CD8-positive, alpha-beta memory T cell (primary cell): ENCODE measurements around the gene MORF4L1. TPM values are rescaled to one million over a fixed set of nuclear protein-coding genes. Genes with fewer than 3 reads are reported as not detected.
A peak's percentile ranks its signal among the peaks of the same experiment; 100 is the strongest.
"Not testable (repeated sequence)": the region's sequence is repeated elsewhere in the genome, so short reads cannot be mapped to it uniquely, and the experiment has no call there.

Experiments
- CTCF ChIA-PET: fragments of 350-600 bp; sonication (Branson Sonifier 250); formaldehyde crosslinking; loops from one replicate; lab custom pipeline; 2021; ENCODE audit warnings: antibody characterized with exemption; lab: Charles Lee
- POLR2A ChIA-PET: fragments of 350-600 bp; sonication (Branson Sonifier 250); formaldehyde crosslinking; loops from one replicate; lab custom pipeline; 2021; ENCODE audit warnings: antibody characterized with exemption; lab: Charles Lee
- DNase-seq, 5 donors: peaks; one replicate each; pipeline versions ENCODE4 v3.0.0 to v3.0.0-alpha.2; 2020 to 2022; ENCODE audit warnings: mixed read lengths in 1 of 5
- H3K27ac ChIP-seq: one replicate; pipeline ENCODE4 v1.7.0; 2013; ENCODE audit warnings: low read depth, mild to moderate bottlenecking, low read length, moderate library complexity
- H3K27me3 ChIP-seq: 2 replicates; pipeline ENCODE4 v1.7.0; 2013; ENCODE audit warnings: low read length, mild to moderate bottlenecking; ENCODE audit not compliant: insufficient read depth, poor library complexity, severe bottlenecking
- H3K36me3 ChIP-seq: 2 replicates; pipeline ENCODE4 v1.7.0; 2013; ENCODE audit warnings: mild to moderate bottlenecking, low read length, moderate library complexity; ENCODE audit not compliant: insufficient read depth
- H3K4me1 ChIP-seq: 2 replicates; pipeline ENCODE4 v1.7.0; 2013; ENCODE audit warnings: mild to moderate bottlenecking, low read length, moderate library complexity; ENCODE audit not compliant: insufficient read depth
- H3K4me3 ChIP-seq: 2 replicates; pipeline ENCODE4 v1.7.0; 2013; ENCODE audit warnings: mild to moderate bottlenecking, low read length
- H3K9me3 ChIP-seq: 2 replicates; pipeline ENCODE4 v1.7.0; 2013; ENCODE audit warnings: mild to moderate bottlenecking, low read length
- H3K27ac Mint-ChIP-seq, 8 donors: one replicate each; pipeline ENCODE4 v1.8.0; 2020 to 2021; ENCODE audit warnings: mixed read lengths in 8 of 8, mild to moderate bottlenecking in 6 of 8, inconsistent platforms in 3 of 8, moderate library complexity in 3 of 8
- H3K27me3 Mint-ChIP-seq, 2 donors: one replicate each; pipeline ENCODE4 v1.8.0; 2020 to 2021; ENCODE audit warnings: mixed read lengths in 2 of 2, mild to moderate bottlenecking in 1 of 2, moderate library complexity in 1 of 2
- H3K36me3 Mint-ChIP-seq, 3 donors: one replicate each; pipeline ENCODE4 v1.8.0; 2020 to 2021; ENCODE audit warnings: mixed read lengths in 3 of 3, inconsistent platforms in 1 of 3, mild to moderate bottlenecking in 1 of 3
- H3K4me1 Mint-ChIP-seq, 3 donors: one replicate each; pipeline ENCODE4 v1.8.0; 2020 to 2021; ENCODE audit warnings: mixed read lengths in 3 of 3, inconsistent platforms in 1 of 3, mild to moderate bottlenecking in 1 of 3
- H3K4me3 Mint-ChIP-seq, 7 donors: one replicate each; pipeline ENCODE4 v1.8.0; 2020 to 2021; ENCODE audit warnings: mixed read lengths in 7 of 7, mild to moderate bottlenecking in 6 of 7, moderate library complexity in 4 of 7, inconsistent platforms in 2 of 7
- H3K9me3 Mint-ChIP-seq, 5 donors: one replicate each; pipeline ENCODE4 v1.8.0; 2020 to 2022; ENCODE audit warnings: mixed read lengths in 5 of 5, mild to moderate bottlenecking in 3 of 5, moderate library complexity in 2 of 5, inconsistent platforms in 1 of 5
- polyA plus RNA-seq: library from polyadenylated mRNA; unstranded; fragments of 300-500 nt; fragmentation: Illumina TruSeq; gene quantifications from one replicate; pipeline ENCODE4 v1.2.3, GENCODE V29; 2021
- total RNA-seq, 2 experiments: library from RNA; stranded (reverse); gene quantifications; one replicate each; pipeline ENCODE4 v1.2.3, GENCODE V29; 2021

The MORF4L1 gene
- total and polyA plus RNA-seq, 3 experiments from 2014 or later = 243 to 272 (median 269) TPM

- peaks cover 0 to 3% (median 0%) of the 10 kb centered on the region in 3 donors for H3K36me3 Mint-ChIP-seq
- peaks cover 3 to 11% of the 10 kb centered on the region in 2 donors for H3K27me3 Mint-ChIP-seq
- no peaks in the 10 kb centered on the region for H3K36me3 ChIP-seq
- H3K27ac ChIP-seq = no peak overlapping the region
- H3K9me3 Mint-ChIP-seq = no peaks in the 10 kb centered on the region
- H3K4me3 Mint-ChIP-seq = no peak overlapping the region
- peak overlapping the region in 1 of 8 donors; percentile 32 for H3K27ac Mint-ChIP-seq
- DNase-seq = no peak
- no peaks in the 10 kb centered on the region for H3K4me1 ChIP-seq
- no peak overlapping the region for H3K4me3 ChIP-seq
- ChIA-PET POLR2A (no interaction called here), CTCF (no interaction called here)
- H3K4me1 Mint-ChIP-seq = no peaks in the 10 kb centered on the region
- no peaks in the 10 kb centered on the region for H3K27me3 ChIP-seq
- H3K9me3 ChIP-seq = no peaks in the 10 kb centered on the region
Measured at GRCh38 chr15:78850352-78850751, 22.3 kb upstream of the MORF4L1 start.

GRCh38 chr15:78850941-78851755 is 21.5 kb upstream of the MORF4L1 start:
- no peaks in the 10 kb centered on the region for H3K27me3 ChIP-seq
- no peak overlapping the region for H3K27ac Mint-ChIP-seq
- no peak for DNase-seq
- H3K9me3 Mint-ChIP-seq = no peaks in the 10 kb centered on the region
- no peak overlapping the region for H3K27ac ChIP-seq
- no peak overlapping the region for H3K4me3 Mint-ChIP-seq
- no peaks in the 10 kb centered on the region for H3K4me1 Mint-ChIP-seq
- POLR2A ChIA-PET = no interaction called here
- peaks cover 0 to 3% (median 0%) of the 10 kb centered on the region in 3 donors for H3K36me3 Mint-ChIP-seq
- no peaks in the 10 kb centered on the region for H3K9me3 ChIP-seq
- peaks cover 3 to 11% of the 10 kb centered on the region in 2 donors for H3K27me3 Mint-ChIP-seq
- no peaks in the 10 kb centered on the region for H3K36me3 ChIP-seq
- H3K4me1 ChIP-seq = no peaks in the 10 kb centered on the region
- no peak overlapping the region for H3K4me3 ChIP-seq
- CTCF ChIA-PET = interaction anchor here (1.2 kb wide), 1 partner anchor 9 kb away, joined by 5 read pairs; no protein-coding TSS in a partner anchor

GRCh38 chr15:78853500-78853899 is 19.2 kb upstream of the MORF4L1 start:
- Mint-ChIP-seq H3K27ac (no peak overlapping the region), H3K36me3 (peaks cover 0 to 3% (median 0%) of the 10 kb centered on the region in 3 donors)
- POLR2A ChIA-PET = no interaction called here

GRCh38 chr15:78854833-78855372 is 17.8 kb upstream of the MORF4L1 start:
- Mint-ChIP-seq H3K4me1 (peaks cover 1 to 2% (median 2%) of the 10 kb centered on the region in 3 donors), H3K9me3 (no peaks in the 10 kb centered on the region), H3K27ac (peak overlapping the region in 1 of 8 donors; percentile 9), H3K27me3 (peaks cover 3 to 11% of the 10 kb centered on the region in 2 donors), H3K4me3 (no peak overlapping the region), H3K36me3 (peaks cover 0 to 3% (median 0%) of the 10 kb centered on the region in 3 donors)
- Histone ChIP-seq H3K4me1 (peaks cover 2% of the 10 kb centered on the region), H3K27ac (no peak overlapping the region), H3K4me3 (no peak overlapping the region), H3K36me3 (no peaks in the 10 kb centered on the region), H3K27me3 (no peaks in the 10 kb centered on the region), H3K9me3 (no peaks in the 10 kb centered on the region)
- ChIA-PET POLR2A (no interaction called here), CTCF (no interaction called here)
- no peak for DNase-seq

More at GRCh38 chr15:78853500-78853899, 19.2 kb upstream of the MORF4L1 start:
- Histone ChIP-seq H3K9me3 (no peaks in the 10 kb centered on the region), H3K36me3 (no peaks in the 10 kb centered on the region), H3K27ac (no peak overlapping the region), H3K4me3 (no peak overlapping the region), H3K4me1 (no peaks in the 10 kb centered on the region), H3K27me3 (no peaks in the 10 kb centered on the region)
- CTCF ChIA-PET = no interaction called here
- Mint-ChIP-seq H3K9me3 (no peaks in the 10 kb centered on the region), H3K4me3 (no peak overlapping the region), H3K27me3 (peaks cover 3 to 11% of the 10 kb centered on the region in 2 donors), H3K4me1 (no peaks in the 10 kb centered on the region)
- no peak for DNase-seq

- POLR2A ChIA-PET = no interaction called here
- CTCF ChIA-PET = interaction anchor here (0.7 kb wide), 1 partner anchor 124 kb away, joined by 3 read pairs; no protein-coding TSS in a partner anchor
- H3K27me3 Mint-ChIP-seq = peaks cover 5 to 11% of the 10 kb centered on the region in 2 donors
Measured at GRCh38 chr15:78855746-78856145, 16.9 kb upstream of the MORF4L1 start.

GRCh38 chr15:78859971-78860719 is 12.5 kb upstream of the MORF4L1 start:
- Histone ChIP-seq H3K9me3 (no peaks in the 10 kb centered on the region), H3K36me3 (no peaks in the 10 kb centered on the region), H3K4me1 (peaks cover 5% of the 10 kb centered on the region), H3K27ac (peak overlapping the region; percentile 11), H3K27me3 (no peaks in the 10 kb centered on the region), H3K4me3 (peak overlapping the region; percentile 35)
- no peaks in the 10 kb centered on the region for H3K9me3 Mint-ChIP-seq
- ChIA-PET POLR2A (interaction anchor here (1.6 kb wide), 1 partner anchor 13 kb away, joined by 14 read pairs; the partner anchor contains the start of gene MORF4L1), CTCF (interaction anchor here (0.7 to 2.1 kb wide), 5 partner anchors 9 to 955 kb away, joined by 3 to 13 read pairs (median 5); partner anchors contain the start of gene MORF4L1)
- H3K27me3 Mint-ChIP-seq = peaks cover 0 to 2% of the 10 kb centered on the region in 2 donors
- peak overlapping the region; percentile 81 to 89 (median 83) for H3K4me3 Mint-ChIP-seq
- peak overlapping the region; percentile 55 to 90 (median 73) for H3K27ac Mint-ChIP-seq
- H3K36me3 Mint-ChIP-seq = no peaks in the 10 kb centered on the region
- H3K4me1 Mint-ChIP-seq = peaks cover 6 to 9% (median 9%) of the 10 kb centered on the region in 3 donors
- DNase-seq = peak; percentile 42 to 82 (median 65)

More at GRCh38 chr15:78855746-78856145, 16.9 kb upstream of the MORF4L1 start:
- peaks cover 5% of the 10 kb centered on the region for H3K4me1 ChIP-seq
- H3K27me3 ChIP-seq = no peaks in the 10 kb centered on the region
- H3K27ac ChIP-seq = no peak overlapping the region
- Mint-ChIP-seq H3K4me1 (peaks cover 6 to 9% (median 9%) of the 10 kb centered on the region in 3 donors), H3K9me3 (no peaks in the 10 kb centered on the region), H3K36me3 (peaks cover 0 to 3% (median 0%) of the 10 kb centered on the region in 3 donors), H3K27ac (no peak overlapping the region), H3K4me3 (no peak overlapping the region)
- no peaks in the 10 kb centered on the region for H3K36me3 ChIP-seq
- no peak for DNase-seq
- H3K4me3 ChIP-seq = no peak overlapping the region
- no peaks in the 10 kb centered on the region for H3K9me3 ChIP-seq

GRCh38 chr15:78865585-78865984 is 7.1 kb upstream of the MORF4L1 start:
- H3K4me1 ChIP-seq, H3K4me3 Mint-ChIP-seq, H3K9me3 Mint-ChIP-seq, H3K27ac ChIP-seq, POLR2A ChIA-PET, H3K36me3 ChIP-seq, H3K27me3 Mint-ChIP-seq, CTCF ChIA-PET, H3K9me3 ChIP-seq, H3K27ac Mint-ChIP-seq, H3K36me3 Mint-ChIP-seq, H3K4me1 Mint-ChIP-seq, H3K27me3 ChIP-seq, DNase-seq, H3K4me3 ChIP-seq: not testable (repeated sequence)
